ENCODE data around the gene RPP14. TPM values are rescaled to one million over a fixed set of nuclear protein-coding genes. Genes with fewer than 3 reads are reported as not detected.

Gene RPP14
- total RNA-seq, 1 experiment from 2014 or later = 15.2 TPM

- no peak overlapping the region for H3K27ac ChIP-seq
- no peaks in the 10 kb centered on the region for H3K27me3 ChIP-seq
- H3K36me3 ChIP-seq = peaks cover 26% of the 10 kb centered on the region
- H3K4me3 ChIP-seq = no peak overlapping the region
- no peak for DNase-seq
- H3K4me1 ChIP-seq = no peaks in the 10 kb centered on the region
- no peaks in the 10 kb centered on the region for H3K9me3 ChIP-seq (replicated peaks)
Measured at GRCh38 chr3:58308728-58309127, 2.7 kb downstream of the RPP14 start.

GRCh38 chr3:58317811-58318210 lies 11.8 kb downstream of the RPP14 start:
- no peak for DNase-seq
- H3K9me3 ChIP-seq (replicated peaks) = no peaks in the 10 kb centered on the region
- H3K4me1 ChIP-seq = no peaks in the 10 kb centered on the region
- H3K4me3 ChIP-seq = no peak overlapping the region
- no peak overlapping the region for H3K27ac ChIP-seq
- peaks cover 31% of the 10 kb centered on the region for H3K36me3 ChIP-seq
- no peaks in the 10 kb centered on the region for H3K27me3 ChIP-seq

- Histone ChIP-seq H3K27ac (no peak overlapping the region), H3K4me1 (no peaks in the 10 kb centered on the region; the same call in 1 of the 2 replicates), H3K9me3 (replicated peaks) (no peaks in the 10 kb centered on the region), H3K4me3 (no peak overlapping the region), H3K36me3 (peaks cover 5% of the 10 kb centered on the region), H3K27me3 (no peaks in the 10 kb centered on the region)
- no peak for DNase-seq
Measured at GRCh38 chr3:58321791-58322190, 15.7 kb downstream of the RPP14 start.

- H3K4me3 ChIP-seq = no peak overlapping the region
- H3K36me3 ChIP-seq = peaks cover 2% of the 10 kb centered on the region
- H3K4me1 ChIP-seq = no peaks in the 10 kb centered on the region; the same call in 1 of the 2 replicates
- no peaks in the 10 kb centered on the region for H3K9me3 ChIP-seq (replicated peaks)
- no peaks in the 10 kb centered on the region for H3K27me3 ChIP-seq
- H3K27ac ChIP-seq = no peak overlapping the region
- no peak for DNase-seq
Measured at GRCh38 chr3:58322793-58323192, 16.7 kb downstream of the RPP14 start.

- Histone ChIP-seq H3K9me3 (replicated peaks) (no peaks in the 10 kb centered on the region), H3K27ac (no peak overlapping the region), H3K27me3 (no peaks in the 10 kb centered on the region), H3K36me3 (no peaks in the 10 kb centered on the region), H3K4me3 (no peak overlapping the region), H3K4me1 (no peaks in the 10 kb centered on the region; the same call in 1 of the 2 replicates)
- DNase-seq = no peak
Measured at GRCh38 chr3:58323529-58324390, 17.7 kb downstream of the RPP14 start.

- Histone ChIP-seq H3K27ac (no peak overlapping the region), H3K27me3 (no peaks in the 10 kb centered on the region)
- DNase-seq = no peak
Measured at GRCh38 chr3:58324391-58325390, 18.6 kb downstream of the RPP14 start.

GRCh38 chr3:58325525-58325992 lies 19.5 kb downstream of the RPP14 start:
- DNase-seq = no peak
- Histone ChIP-seq H3K27me3 (no peaks in the 10 kb centered on the region), H3K4me1 (no peaks in the 10 kb centered on the region; the same call in 1 of the 2 replicates), H3K27ac (no peak overlapping the region), H3K4me3 (no peak overlapping the region), H3K36me3 (no peaks in the 10 kb centered on the region), H3K9me3 (replicated peaks) (no peaks in the 10 kb centered on the region)

More at GRCh38 chr3:58324391-58325390, 18.6 kb downstream of the RPP14 start:
- Histone ChIP-seq H3K9me3 (replicated peaks) (no peaks in the 10 kb centered on the region), H3K4me3 (no peak overlapping the region), H3K4me1 (no peaks in the 10 kb centered on the region; the same call in 1 of the 2 replicates), H3K36me3 (no peaks in the 10 kb centered on the region)

- no peak overlapping the region for H3K27ac ChIP-seq
- H3K4me3 ChIP-seq = no peak overlapping the region
- no peaks in the 10 kb centered on the region for H3K27me3 ChIP-seq
- H3K9me3 ChIP-seq (replicated peaks) = no peaks in the 10 kb centered on the region
- DNase-seq = no peak
- no peaks in the 10 kb centered on the region for H3K36me3 ChIP-seq
- no peaks in the 10 kb centered on the region; the same call in 1 of the 2 replicates for H3K4me1 ChIP-seq
Measured at GRCh38 chr3:58326267-58326900, 20.3 kb downstream of the RPP14 start.

GRCh38 chr3:58329150-58329921 lies 23.3 kb downstream of the RPP14 start:
- H3K4me3 ChIP-seq = no peak overlapping the region
- no peaks in the 10 kb centered on the region for H3K9me3 ChIP-seq (replicated peaks)
- no peaks in the 10 kb centered on the region for H3K36me3 ChIP-seq
- DNase-seq = no peak
- H3K27me3 ChIP-seq = no peaks in the 10 kb centered on the region
- H3K27ac ChIP-seq = no peak overlapping the region
- H3K4me1 ChIP-seq = no peaks in the 10 kb centered on the region; the same call in 1 of the 2 replicates

- Histone ChIP-seq H3K9me3 (replicated peaks) (no peaks in the 10 kb centered on the region), H3K4me3 (no peak overlapping the region), H3K27me3 (no peaks in the 10 kb centered on the region), H3K36me3 (no peaks in the 10 kb centered on the region), H3K27ac (no peak overlapping the region), H3K4me1 (no peaks in the 10 kb centered on the region; the same call in 1 of the 2 replicates)
- DNase-seq = no peak
Measured at GRCh38 chr3:58329922-58330413, 23.9 kb downstream of the RPP14 start.

GRCh38 chr3:58331593-58332152 lies 25.6 kb downstream of the RPP14 start:
- H3K27me3 ChIP-seq = no peaks in the 10 kb centered on the region
- no peak for DNase-seq
- H3K9me3 ChIP-seq (replicated peaks) = no peaks in the 10 kb centered on the region
- no peak overlapping the region for H3K4me3 ChIP-seq
- no peak overlapping the region for H3K27ac ChIP-seq
- no peaks in the 10 kb centered on the region for H3K36me3 ChIP-seq
- H3K4me1 ChIP-seq = no peaks in the 10 kb centered on the region

GRCh38 chr3:58332575-58333188 lies 26.6 kb downstream of the RPP14 start, which contains the start of gene PXK:
TSS of gene PXK (plus strand) at chr3:58332892. CDS start at chr3:58332989, 97 bp downstream.
- H3K4me1 ChIP-seq = no peaks in the 10 kb centered on the region
- no peaks in the 10 kb centered on the region for H3K9me3 ChIP-seq (replicated peaks)
- DNase-seq = peak; percentile 57 to 72
- no peaks in the 10 kb centered on the region for H3K27me3 ChIP-seq
- no peak within 1 kb of the TSS for H3K27ac ChIP-seq
- no peaks in the 10 kb centered on the region for H3K36me3 ChIP-seq
- H3K4me3 ChIP-seq = peak within 1 kb of the TSS; percentile 67

Data from SJCRH30 (cell line).